Activated T-helper 2 cell treated with anti-CD3 and anti-CD28 coated beads, Interferon-gamma antibody, Interleukin-2, Interleukin-4, amounts not matched to agents 10 μg/mL and 5 μg/mL and 100 μg/mL, durations not matched to agents 14 hours and 24 hours and 36 hours (primary cell): ENCODE data around the gene DHRS12. TPM values are rescaled to one million over a fixed set of nuclear protein-coding genes. Genes with fewer than 3 reads are reported as not detected.

Source experiments
- DNase-seq: peaks from one replicate; pipeline ENCODE4 v3.0.0; 2021; ENCODE audit warnings: low spot score
- H3K27ac Mint-ChIP-seq: one replicate; pipeline ENCODE4 v1.8.0; 2021; ENCODE audit warnings: mixed read lengths
- H3K27me3 Mint-ChIP-seq: one replicate; pipeline ENCODE4 v1.8.0; 2021; ENCODE audit warnings: low read depth, mixed read lengths
- H3K36me3 Mint-ChIP-seq: one replicate; pipeline ENCODE4 v1.8.0; 2021; ENCODE audit warnings: low read depth, mixed read lengths
- H3K4me1 Mint-ChIP-seq: one replicate; pipeline ENCODE4 v1.8.0; 2021; ENCODE audit warnings: low read depth, mixed read lengths
- H3K4me3 Mint-ChIP-seq: one replicate; pipeline ENCODE4 v1.8.0; 2021; ENCODE audit warnings: low read depth, mild to moderate bottlenecking, moderate library complexity, mixed read lengths
- H3K9me3 Mint-ChIP-seq: one replicate; pipeline ENCODE4 v1.8.0; 2021; ENCODE audit warnings: mixed read lengths
- intact Hi-C: fragments of 100-400 bp; cut with micrococcal nuclease; formaldehyde crosslinking; loops from one replicate; pipeline ENCODE4 v1.15.1; 2023
- total RNA-seq: library from RNA; stranded (reverse); gene quantifications from 2 replicates; pipeline ENCODE4 v1.2.3, GENCODE V29; 2022

Gene DHRS12
- total RNA-seq, 1 donor from 2014 or later: 3.1 TPM

DNA sequence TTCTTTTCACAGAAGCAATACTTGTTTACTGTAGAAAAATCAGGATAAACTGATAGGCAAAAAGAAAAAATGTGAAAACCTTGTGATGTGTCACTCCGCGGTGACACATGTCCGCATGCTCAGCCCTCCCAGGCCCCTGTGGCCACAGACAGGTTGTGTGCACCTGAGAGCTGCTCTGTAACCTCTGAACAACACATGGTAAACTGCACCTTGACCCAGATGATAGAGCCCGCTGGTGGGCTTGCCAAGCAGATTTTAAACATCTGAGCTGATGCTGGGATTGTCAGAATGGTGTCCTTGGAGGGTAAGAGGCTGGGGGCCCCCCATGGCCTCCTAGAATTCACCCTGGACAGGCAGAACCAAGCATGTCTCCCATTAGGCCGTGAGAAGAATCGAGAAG, 33.8 kb downstream of the DHRS12 start:
- no peak overlapping the region for H3K27ac Mint-ChIP-seq

DNA sequence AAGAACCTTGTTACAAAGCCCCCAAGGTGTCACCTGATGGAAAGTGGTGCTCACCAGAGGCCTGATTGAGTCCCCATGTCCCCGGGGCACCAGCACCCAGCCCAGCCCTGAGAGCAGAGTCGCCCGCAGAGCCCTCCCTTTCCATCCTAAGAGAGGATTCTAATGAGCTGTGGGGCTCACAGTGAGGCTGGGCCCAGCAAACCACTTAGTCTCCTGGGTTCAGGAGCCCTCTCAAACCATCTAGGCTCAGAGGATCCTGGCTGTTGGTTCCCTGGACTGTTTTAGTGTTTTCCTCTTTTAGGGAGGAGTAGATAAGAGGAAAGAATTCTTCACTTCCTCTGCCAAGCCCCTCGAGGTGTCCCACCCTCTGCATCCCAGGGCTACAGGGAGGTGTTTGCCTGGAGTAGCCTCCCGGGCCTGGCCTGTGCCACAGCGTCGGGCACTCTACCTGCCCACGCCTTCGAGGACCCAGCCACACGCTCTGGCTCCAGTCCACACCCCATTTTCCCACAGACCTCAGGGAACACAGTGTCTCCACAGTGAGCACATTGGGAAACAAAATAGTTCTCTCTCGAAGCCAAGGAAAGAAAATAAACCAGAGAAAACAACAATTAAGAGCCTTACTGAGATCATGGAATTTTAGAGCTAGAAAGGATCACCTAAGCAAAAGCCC, 34.4 kb downstream of the DHRS12 start:
- H3K4me1 Mint-ChIP-seq: peaks cover 11% of the 10 kb centered on the region
- H3K27ac Mint-ChIP-seq: no peak overlapping the region
- intact Hi-C loops: no loop called here
- H3K27me3 Mint-ChIP-seq: no peaks in the 10 kb centered on the region
- H3K36me3 Mint-ChIP-seq: peaks cover 3% of the 10 kb centered on the region
- H3K4me3 Mint-ChIP-seq: no peak overlapping the region
- no peak for DNase-seq
- no peaks in the 10 kb centered on the region for H3K9me3 Mint-ChIP-seq

More for the DNA sequence above, 33.8 kb downstream of the DHRS12 start:
- Mint-ChIP-seq H3K4me1 (peaks cover 5% of the 10 kb centered on the region), H3K9me3 (no peaks in the 10 kb centered on the region), H3K4me3 (no peak overlapping the region), H3K27me3 (no peaks in the 10 kb centered on the region), H3K36me3 (peaks cover 3% of the 10 kb centered on the region)
- DNase-seq: no peak
- intact Hi-C loops: no loop called here

DNA sequence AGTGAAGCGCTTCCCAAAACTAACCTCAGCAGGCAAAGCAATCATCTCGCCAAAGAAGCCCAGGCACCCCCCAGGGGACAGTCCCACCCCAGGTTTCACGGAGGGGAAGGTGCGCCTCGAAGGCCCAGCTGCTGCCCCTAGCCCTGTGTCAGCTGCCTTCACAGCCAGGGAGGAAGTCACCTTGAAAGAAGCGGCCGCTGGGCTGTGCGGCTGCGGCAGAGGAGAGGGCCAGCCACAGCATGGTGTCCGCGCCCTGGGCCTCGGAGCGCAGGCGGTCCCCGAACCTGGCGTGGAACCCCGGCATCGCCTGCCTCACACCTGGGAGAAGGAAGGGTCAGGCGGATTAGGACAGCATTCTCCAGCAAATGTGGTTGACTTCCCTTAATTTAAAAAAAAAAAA, 35.0 kb downstream of the DHRS12 start:
- Mint-ChIP-seq H3K27ac (no peak overlapping the region), H3K4me3 (no peak overlapping the region), H3K9me3 (no peaks in the 10 kb centered on the region), H3K36me3 (peaks cover 3% of the 10 kb centered on the region), H3K27me3 (no peaks in the 10 kb centered on the region), H3K4me1 (peaks cover 16% of the 10 kb centered on the region)
- intact Hi-C loops: no loop called here
- no peak for DNase-seq

DNA sequence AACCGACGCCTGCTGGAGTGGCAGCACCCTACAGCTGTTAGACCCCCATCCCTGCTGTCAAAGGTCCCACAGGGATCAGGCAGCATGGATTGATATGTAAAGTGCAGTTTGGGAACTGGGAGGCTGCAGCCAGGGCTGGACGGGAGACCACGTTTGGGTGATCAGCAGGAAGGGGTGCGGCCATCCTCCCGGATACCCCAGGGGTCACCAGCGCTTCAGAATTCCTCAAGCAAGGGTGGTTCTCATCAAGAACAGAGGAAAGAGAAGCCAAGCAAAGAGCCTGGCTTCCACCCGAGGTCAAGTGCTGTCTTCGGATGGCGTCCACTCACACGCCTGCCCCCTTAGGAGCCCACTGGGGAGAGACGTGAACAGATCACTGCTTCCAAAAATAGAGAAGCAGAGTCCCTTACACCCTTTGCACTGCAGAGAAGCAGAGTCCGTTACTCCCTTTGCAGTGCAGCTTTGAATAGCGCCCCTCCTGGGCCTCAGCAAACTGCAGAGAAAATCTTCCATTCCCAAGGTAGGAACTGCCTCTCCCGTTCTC, 35.5 kb downstream of the DHRS12 start:
- H3K4me1 Mint-ChIP-seq: peaks cover 17% of the 10 kb centered on the region
- H3K9me3 Mint-ChIP-seq: no peaks in the 10 kb centered on the region
- no peak for DNase-seq
- H3K27ac Mint-ChIP-seq: no peak overlapping the region
- intact Hi-C loops: no loop called here
- peaks cover 3% of the 10 kb centered on the region for H3K36me3 Mint-ChIP-seq
- H3K4me3 Mint-ChIP-seq: no peak overlapping the region
- no peaks in the 10 kb centered on the region for H3K27me3 Mint-ChIP-seq

DNA sequence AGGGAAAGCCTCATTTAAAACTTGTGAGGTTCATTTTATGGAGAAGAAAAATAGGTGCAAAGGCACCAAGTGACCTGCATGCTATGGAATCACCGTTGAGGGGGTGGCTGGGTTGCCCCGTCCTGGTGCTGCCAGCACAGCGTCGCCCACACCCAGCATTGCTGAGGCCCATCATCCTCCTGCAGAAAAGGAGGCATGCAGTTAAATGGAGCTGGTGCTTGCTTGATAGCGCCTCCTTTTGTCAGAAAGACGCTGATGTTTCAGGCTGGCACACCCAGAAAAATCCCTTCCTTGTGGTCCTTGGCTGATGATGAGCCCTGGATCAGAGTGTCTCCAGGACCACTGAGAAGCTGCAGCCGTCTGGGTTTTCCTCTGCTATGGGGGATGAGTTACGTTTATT, 36.9 kb downstream of the DHRS12 start:
- no peak overlapping the region for H3K27ac Mint-ChIP-seq
- H3K4me1 Mint-ChIP-seq: peaks cover 30% of the 10 kb centered on the region
- intact Hi-C loops: no loop called here
- no peaks in the 10 kb centered on the region for H3K27me3 Mint-ChIP-seq
- peaks cover 3% of the 10 kb centered on the region for H3K36me3 Mint-ChIP-seq
- DNase-seq: no peak
- H3K4me3 Mint-ChIP-seq: no peak overlapping the region
- H3K9me3 Mint-ChIP-seq: no peaks in the 10 kb centered on the region

DNA sequence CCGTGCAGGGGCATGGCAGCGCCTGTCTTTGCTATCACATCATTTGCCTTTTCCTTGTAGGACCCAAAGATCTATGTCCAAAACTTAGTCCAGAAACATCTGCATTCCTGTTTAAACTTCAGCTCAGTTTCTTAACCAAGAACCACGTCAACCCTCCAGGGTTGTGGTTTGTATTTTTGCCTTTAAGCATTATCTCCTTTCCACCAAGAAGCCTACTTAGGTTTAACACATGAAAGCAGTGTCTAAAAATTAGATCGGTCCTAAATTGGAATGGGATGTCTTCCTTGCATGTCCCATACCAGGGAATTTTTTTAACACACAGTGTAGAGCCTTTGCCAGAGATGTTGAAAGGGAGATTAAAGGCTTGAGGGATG, 38.8 kb downstream of the DHRS12 start:
- peaks cover 30% of the 10 kb centered on the region for H3K4me1 Mint-ChIP-seq
- intact Hi-C loops: loop anchor here (2.0 kb wide), 2 partner anchors 24 to 146 kb away; no protein-coding TSS in a partner anchor

DNA sequence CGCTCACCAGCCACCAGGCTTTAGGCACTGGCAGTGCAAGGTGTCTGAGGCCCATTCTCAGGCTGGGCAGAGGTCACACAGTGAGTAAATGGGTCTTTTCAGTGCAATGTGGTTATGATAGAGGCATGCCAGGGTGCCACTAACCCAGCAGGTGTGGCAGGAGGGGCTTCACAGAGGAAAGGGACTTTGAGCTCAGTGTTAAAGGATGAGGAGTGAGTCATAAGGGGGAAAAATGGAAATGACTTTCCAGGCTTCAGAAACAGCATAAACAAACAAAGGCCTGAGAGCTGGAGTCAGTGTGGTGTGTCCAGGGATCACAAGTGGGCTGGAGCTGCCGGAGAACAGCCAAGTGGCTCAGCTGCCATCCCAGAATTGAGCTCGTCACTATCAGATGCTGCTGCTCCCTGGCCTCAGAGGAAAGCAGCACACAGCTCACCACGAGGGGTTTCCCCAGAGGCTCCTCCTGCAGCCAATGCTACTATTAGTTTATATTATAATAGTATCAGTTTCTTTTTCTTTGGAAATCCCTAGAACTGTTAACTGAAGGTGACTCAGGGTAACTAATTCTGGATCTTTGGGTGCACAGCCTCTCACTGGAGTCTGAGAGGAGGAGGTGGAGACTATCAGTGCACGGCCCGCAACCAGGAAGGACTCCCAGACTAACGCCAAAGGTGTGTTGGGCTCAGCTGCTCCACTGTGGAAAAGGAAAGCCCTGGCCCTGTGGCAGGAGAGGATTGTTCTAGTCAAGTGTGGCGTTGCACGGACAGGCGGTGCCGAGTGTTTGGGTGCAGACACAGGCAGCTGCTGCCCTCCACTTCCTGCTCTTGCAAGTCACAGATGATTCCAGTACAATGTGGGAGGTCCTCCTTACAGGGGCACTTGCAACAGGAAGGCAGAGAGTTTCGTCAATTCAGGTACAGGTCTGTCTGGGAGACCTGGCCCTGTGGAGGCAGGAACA, 39.5 kb downstream of the DHRS12 start:
- peak; percentile 47 for DNase-seq
- Mint-ChIP-seq H3K27ac (peak overlapping the region; percentile 95), H3K27me3 (no peaks in the 10 kb centered on the region), H3K4me3 (peak overlapping the region; percentile 75), H3K4me1 (peaks cover 30% of the 10 kb centered on the region), H3K9me3 (no peaks in the 10 kb centered on the region), H3K36me3 (peaks cover 14% of the 10 kb centered on the region)
- intact Hi-C loops: loop anchor here (1.0 to 2.0 kb wide), 6 partner anchors 24 to 311 kb away; partner anchors contain the start of gene INTS6

More for the DNA sequence above, 38.8 kb downstream of the DHRS12 start:
- Mint-ChIP-seq H3K9me3 (no peaks in the 10 kb centered on the region), H3K27me3 (no peaks in the 10 kb centered on the region), H3K27ac (peak overlapping the region; percentile 95), H3K4me3 (peak overlapping the region; percentile 75), H3K36me3 (peaks cover 12% of the 10 kb centered on the region)
- DNase-seq: no peak

DNA sequence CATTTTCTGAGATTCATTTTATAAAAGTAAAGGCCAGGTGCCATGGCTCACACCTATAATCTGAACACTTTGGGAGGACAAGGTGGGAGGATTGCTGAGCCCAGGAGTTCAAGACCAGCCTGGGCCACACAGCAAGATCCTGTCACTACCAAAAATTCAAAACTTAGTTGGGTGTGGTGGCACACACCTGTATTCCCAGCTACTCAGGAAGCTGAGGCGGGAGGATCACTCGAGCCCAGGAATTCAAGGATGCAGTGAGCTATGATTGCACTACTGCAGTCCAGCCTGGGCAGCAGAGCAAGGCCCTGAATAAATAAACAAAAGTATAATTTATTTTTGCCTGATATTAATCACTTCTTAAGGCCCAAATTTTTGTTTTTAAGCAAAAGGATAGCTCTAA, 40.5 kb downstream of the DHRS12 start:
- H3K36me3 Mint-ChIP-seq: peaks cover 14% of the 10 kb centered on the region
- H3K4me3 Mint-ChIP-seq: no peak overlapping the region
- no peaks in the 10 kb centered on the region for H3K9me3 Mint-ChIP-seq
- intact Hi-C loops: no loop called here
- no peaks in the 10 kb centered on the region for H3K27me3 Mint-ChIP-seq
- H3K4me1 Mint-ChIP-seq: peaks cover 30% of the 10 kb centered on the region
- DNase-seq: no peak
- peak overlapping the region; percentile 20 for H3K27ac Mint-ChIP-seq

DNA sequence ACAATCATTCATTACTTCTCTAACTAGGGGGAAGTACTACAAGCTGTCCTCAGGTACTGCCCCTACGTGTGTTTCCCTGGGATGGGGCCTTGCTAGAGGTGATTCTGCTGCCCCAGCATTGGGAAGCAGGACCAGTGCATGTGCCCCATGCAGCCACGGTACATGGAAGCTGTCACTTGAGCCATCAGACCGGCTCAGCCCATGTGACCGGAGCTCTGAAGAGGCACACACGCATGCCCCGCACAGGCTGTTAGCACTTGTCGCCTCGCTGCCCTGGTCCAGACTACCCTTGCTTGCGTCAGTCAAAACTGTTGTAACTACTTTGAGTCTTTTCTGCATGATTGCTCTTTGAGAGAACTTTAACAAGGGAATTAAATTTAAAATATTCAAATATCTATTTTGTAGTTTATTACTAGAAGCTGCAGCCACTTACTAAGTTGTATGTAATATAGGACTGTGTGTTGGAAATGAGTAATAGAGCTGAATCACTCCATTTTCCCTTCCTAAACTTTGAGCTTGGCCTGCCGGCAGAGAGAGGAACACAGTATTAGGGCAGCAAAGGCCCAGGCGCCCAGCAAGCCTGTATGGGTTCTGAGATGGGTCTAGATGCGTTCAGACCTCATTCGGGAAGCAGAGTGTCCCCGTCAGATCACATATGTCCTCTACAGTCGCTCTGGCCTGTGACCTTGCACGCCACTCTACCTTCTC, 42.2 kb downstream of the DHRS12 start:
- intact Hi-C loops: no loop called here
- Mint-ChIP-seq H3K27ac (no peak overlapping the region), H3K4me1 (peaks cover 30% of the 10 kb centered on the region), H3K27me3 (no peaks in the 10 kb centered on the region), H3K9me3 (no peaks in the 10 kb centered on the region), H3K36me3 (peaks cover 17% of the 10 kb centered on the region), H3K4me3 (no peak overlapping the region)
- no peak for DNase-seq

DNA sequence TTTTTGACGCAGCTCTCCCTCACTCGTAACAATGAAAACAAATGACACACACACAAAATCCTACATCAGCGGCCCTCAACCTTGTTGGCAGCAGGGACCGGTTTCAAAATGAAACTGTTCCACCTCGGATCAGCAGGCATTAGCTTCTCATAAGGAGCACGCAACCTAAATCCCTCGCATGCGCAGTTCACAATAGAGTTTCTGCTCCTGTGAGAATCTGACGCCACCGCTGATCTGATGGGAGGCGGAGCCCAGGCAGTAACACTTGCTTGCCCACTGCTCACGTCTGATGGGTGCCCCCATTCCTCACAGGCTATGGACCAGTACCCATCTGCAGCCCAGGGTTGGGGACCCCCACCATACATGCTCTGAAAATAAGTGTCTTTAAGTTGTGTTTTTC, 43.4 kb downstream of the DHRS12 start:
- no peaks in the 10 kb centered on the region for H3K9me3 Mint-ChIP-seq
- H3K36me3 Mint-ChIP-seq: peaks cover 15% of the 10 kb centered on the region
- no peak overlapping the region for H3K27ac Mint-ChIP-seq
- DNase-seq: no peak
- intact Hi-C loops: no loop called here
- H3K27me3 Mint-ChIP-seq: no peaks in the 10 kb centered on the region
- no peak overlapping the region for H3K4me3 Mint-ChIP-seq
- H3K4me1 Mint-ChIP-seq: peaks cover 29% of the 10 kb centered on the region

DNA sequence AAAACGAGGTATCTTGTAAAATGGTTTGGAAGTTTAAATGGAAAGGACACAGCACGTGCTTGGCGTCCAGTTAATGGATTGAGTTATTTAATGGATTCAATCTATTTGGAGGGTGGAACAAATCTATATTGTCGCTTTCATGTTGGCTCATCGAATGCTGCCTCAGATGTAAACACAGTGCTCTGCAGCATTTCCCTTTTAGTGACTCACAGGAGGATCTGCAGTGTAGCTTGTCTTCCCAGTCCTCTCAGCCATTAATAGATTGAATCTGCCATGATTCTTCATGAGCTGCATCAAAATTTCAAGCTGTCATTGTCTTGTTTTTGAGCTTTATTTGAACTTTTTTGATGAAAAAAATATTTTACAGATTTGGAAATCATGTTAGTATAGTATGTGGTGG, 44.7 kb downstream of the DHRS12 start:
- Mint-ChIP-seq H3K9me3 (no peaks in the 10 kb centered on the region), H3K27me3 (no peaks in the 10 kb centered on the region), H3K4me3 (no peak overlapping the region), H3K36me3 (peaks cover 18% of the 10 kb centered on the region), H3K4me1 (peaks cover 17% of the 10 kb centered on the region), H3K27ac (no peak overlapping the region)
- intact Hi-C loops: no loop called here
- no peak for DNase-seq

DNA sequence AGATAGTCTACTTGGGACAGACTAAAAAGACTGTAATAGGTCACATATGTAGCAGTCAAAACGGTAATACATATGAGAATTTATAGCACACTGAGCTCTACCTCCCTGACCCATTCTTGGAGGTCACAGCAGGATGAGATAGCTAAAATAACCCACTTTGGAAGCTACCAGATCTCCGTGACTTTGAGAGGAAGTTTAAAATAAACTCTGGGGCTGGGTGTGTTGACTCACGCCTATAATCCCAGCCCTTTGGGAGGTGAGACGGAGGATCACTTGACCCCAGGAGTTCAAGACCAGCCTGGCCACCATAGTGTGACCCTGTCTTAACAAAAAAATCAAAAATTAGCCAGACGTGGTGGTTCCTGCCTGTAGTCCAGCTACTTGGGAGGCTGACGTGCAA, 45.3 kb downstream of the DHRS12 start:
- no peaks in the 10 kb centered on the region for H3K27me3 Mint-ChIP-seq
- no peak overlapping the region for H3K4me3 Mint-ChIP-seq
- peaks cover 13% of the 10 kb centered on the region for H3K4me1 Mint-ChIP-seq
- H3K9me3 Mint-ChIP-seq: no peaks in the 10 kb centered on the region
- H3K36me3 Mint-ChIP-seq: peaks cover 21% of the 10 kb centered on the region
- no peak overlapping the region for H3K27ac Mint-ChIP-seq
- DNase-seq: no peak
- intact Hi-C loops: no loop called here
